Loucy (cell line): ENCODE results near the gene ARRB1.

Source experiments
- H2AFZ ChIP-seq: fragments of 200-600 bp; sonication (generic); 2 replicates; pipeline ENCODE4 v1.6.0; 2016; ENCODE audit warnings: antibody characterized with exemption, mild to moderate bottlenecking, low read length, moderate library complexity
- H3F3A ChIP-seq: fragments of 200-600 bp; 2 replicates; pipeline ENCODE4 v1.6.0; 2016; ENCODE audit warnings: antibody characterized with exemption, low read depth, mild to moderate bottlenecking
- H3K27me3 ChIP-seq: fragments of 200-600 bp; sonication (generic); 2 replicates; pipeline ENCODE4 v1.6.1; 2014; ENCODE audit warnings: low read length, mild to moderate bottlenecking; ENCODE audit not compliant: insufficient read depth, poor library complexity, severe bottlenecking
- H3K36me3 ChIP-seq: fragments of 200-600 bp; sonication (generic); 2 replicates; pipeline ENCODE4 v1.6.1; 2016; ENCODE audit warnings: low read length; ENCODE audit not compliant: insufficient read depth
- H3K4me1 ChIP-seq: fragments of 200-600 bp; sonication (generic); 2 replicates; pipeline ENCODE4 v1.5.1; 2014; ENCODE audit warnings: low read length, mild to moderate bottlenecking; ENCODE audit not compliant: insufficient read depth, poor library complexity, severe bottlenecking
- H3K4me2 ChIP-seq: fragments of 200-600 bp; sonication (generic); 2 replicates; pipeline ENCODE4 v1.6.0; 2014; ENCODE audit warnings: antibody characterized with exemption, low read length, low read depth, mild to moderate bottlenecking; ENCODE audit not compliant: poor library complexity, severe bottlenecking
- H3K4me3 ChIP-seq: fragments of 200-600 bp; sonication (generic); 2 replicates; pipeline ENCODE4 v1.5.1; 2014; ENCODE audit warnings: low read length, mild to moderate bottlenecking, mixed read lengths; ENCODE audit not compliant: poor library complexity, severe bottlenecking
- H3K79me2 ChIP-seq: fragments of 200-600 bp; sonication (generic); 2 replicates; pipeline ENCODE4 v1.6.1; 2014; ENCODE audit warnings: low read length; ENCODE audit not compliant: insufficient read depth
- H3K9ac ChIP-seq: fragments of 200-600 bp; sonication (generic); 2 replicates; pipeline ENCODE4 v1.6.0; 2014; ENCODE audit warnings: mild to moderate bottlenecking, low read depth, low read length, moderate library complexity; ENCODE audit not compliant: poor library complexity, severe bottlenecking
- H3K9me2 ChIP-seq: fragments of 200-600 bp; sonication (generic); replicated peaks from 2 replicates; pipeline ENCODE4 v1.6.1; 2016; ENCODE audit warnings: low read depth, low read length, mixed read lengths
- H3K9me3 ChIP-seq: fragments of 200-600 bp; sonication (generic); 2 replicates; pipeline ENCODE4 v1.6.1; 2014; ENCODE audit warnings: mild to moderate bottlenecking, antibody characterized with exemption, low read length, low read depth; ENCODE audit not compliant: insufficient read depth
- H4K20me1 ChIP-seq: fragments of 200-600 bp; sonication (generic); 2 replicates; pipeline ENCODE4 v1.6.0; 2014; ENCODE audit warnings: antibody characterized with exemption, low read length, mild to moderate bottlenecking; ENCODE audit not compliant: insufficient read depth, poor library complexity, severe bottlenecking
- CTCF ChIP-seq: fragments of 200-600 bp; sonication (generic); conservative IDR thresholded peaks from 2 replicates; pipeline ENCODE4 v1.5.1; 2014; ENCODE audit warnings: mild to moderate bottlenecking, antibody characterized with exemption, low read length
- EZH2phosphoT487 ChIP-seq: fragments of 200-600 bp; IDR thresholded peaks from 2 replicates; pipeline ENCODE4 v1.6.1; 2018; ENCODE audit warnings: antibody characterized with exemption, mild to moderate bottlenecking, moderate library complexity, borderline replicate concordance

Gene ARRB1

GRCh38 chr11:75398906-75399305 lies 47.4 kb upstream of the ARRB1 start:
- Histone ChIP-seq H3K4me2 (peak overlapping the region; percentile 40), H3K36me3 (peaks cover 31% of the 10 kb centered on the region), H3K9me3 (no peaks in the 10 kb centered on the region), H3F3A (no peaks in the 10 kb centered on the region), H3K4me1 (peaks cover 34% of the 10 kb centered on the region), H3K27me3 (peaks cover 8% of the 10 kb centered on the region), H3K79me2 (peaks cover 46% of the 10 kb centered on the region), H2AFZ (peak overlapping the region; percentile 75), H3K9ac (peak overlapping the region; percentile 30), H3K9me2 (no peaks in the 10 kb centered on the region), H4K20me1 (peaks cover 43% of the 10 kb centered on the region), H3K4me3 (peak overlapping the region; percentile 94)
- TF ChIP-seq CTCF, result no peak

- no peaks in the 10 kb centered on the region for H3K9me3 ChIP-seq
- TF ChIP-seq EZH2phosphoT487, result no peak
- no peak for TF ChIP-seq CTCF
- H3F3A ChIP-seq, result no peaks in the 10 kb centered on the region
- no peaks in the 10 kb centered on the region for H3K36me3 ChIP-seq
- peaks cover under 1% of the 10 kb centered on the region for H3K27me3 ChIP-seq
- H3K79me2 ChIP-seq, result peaks cover under 1% of the 10 kb centered on the region; the same call in 1 of the 2 replicates
- H3K9ac ChIP-seq, result no peak overlapping the region
- H4K20me1 ChIP-seq, result no peaks in the 10 kb centered on the region
- H2AFZ ChIP-seq, result no peak overlapping the region
- peaks cover 7% of the 10 kb centered on the region for H3K4me1 ChIP-seq
- H3K9me2 ChIP-seq, result no peaks in the 10 kb centered on the region
- no peak overlapping the region for H3K4me2 ChIP-seq
- H3K4me3 ChIP-seq, result no peak overlapping the region
Observed at GRCh38 chr11:75394085-75394840, 42.8 kb upstream of the ARRB1 start.

- no peaks in the 10 kb centered on the region for H3K9me3 ChIP-seq
- no peak overlapping the region for H3K9ac ChIP-seq
- no peak overlapping the region for H3K4me3 ChIP-seq
- H3K4me1 ChIP-seq, result peaks cover 4% of the 10 kb centered on the region
- no peaks in the 10 kb centered on the region for H3K9me2 ChIP-seq
- no peaks in the 10 kb centered on the region for H3F3A ChIP-seq
- TF ChIP-seq EZH2phosphoT487 (no peak), CTCF (no peak)
- H3K36me3 ChIP-seq, result no peaks in the 10 kb centered on the region
- no peak overlapping the region for H2AFZ ChIP-seq
- no peaks in the 10 kb centered on the region for H3K79me2 ChIP-seq
- no peaks in the 10 kb centered on the region for H3K27me3 ChIP-seq
- no peak overlapping the region for H3K4me2 ChIP-seq
- H4K20me1 ChIP-seq, result no peaks in the 10 kb centered on the region
Observed at GRCh38 chr11:75389925-75390324, 38.5 kb upstream of the ARRB1 start.
